NB4 (cell line): ENCODE measurements around the gene RPAIN.

Source experiments
- POLR2A ChIP-seq: IDR thresholded peaks from 2 replicates; pipeline ENCODE4 v1.6.1; 2011; ENCODE audit warnings: mild to moderate bottlenecking; ENCODE audit not compliant: insufficient read length; ENCODE audit errors: extremely low read depth
- TF ChIP-seq, protein P1 (sequence below): IDR thresholded peaks from one replicate; pipeline ENCODE4 v1.5.1; 2012; ENCODE audit warnings: low read depth, low read length

- TF ChIP-seq POLR2A, result no peak
- TF ChIP-seq, protein P1, sequence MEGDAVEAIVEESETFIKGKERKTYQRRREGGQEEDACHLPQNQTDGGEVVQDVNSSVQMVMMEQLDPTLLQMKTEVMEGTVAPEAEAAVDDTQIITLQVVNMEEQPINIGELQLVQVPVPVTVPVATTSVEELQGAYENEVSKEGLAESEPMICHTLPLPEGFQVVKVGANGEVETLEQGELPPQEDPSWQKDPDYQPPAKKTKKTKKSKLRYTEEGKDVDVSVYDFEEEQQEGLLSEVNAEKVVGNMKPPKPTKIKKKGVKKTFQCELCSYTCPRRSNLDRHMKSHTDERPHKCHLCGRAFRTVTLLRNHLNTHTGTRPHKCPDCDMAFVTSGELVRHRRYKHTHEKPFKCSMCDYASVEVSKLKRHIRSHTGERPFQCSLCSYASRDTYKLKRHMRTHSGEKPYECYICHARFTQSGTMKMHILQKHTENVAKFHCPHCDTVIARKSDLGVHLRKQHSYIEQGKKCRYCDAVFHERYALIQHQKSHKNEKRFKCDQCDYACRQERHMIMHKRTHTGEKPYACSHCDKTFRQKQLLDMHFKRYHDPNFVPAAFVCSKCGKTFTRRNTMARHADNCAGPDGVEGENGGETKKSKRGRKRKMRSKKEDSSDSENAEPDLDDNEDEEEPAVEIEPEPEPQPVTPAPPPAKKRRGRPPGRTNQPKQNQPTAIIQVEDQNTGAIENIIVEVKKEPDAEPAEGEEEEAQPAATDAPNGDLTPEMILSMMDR, result no peak
Measured at GRCh38 chr17:5410594-5411272, 9.2 kb upstream of the RPAIN start.
